ENCODE data around the gene RPS8. TPM values are rescaled to one million over a fixed set of nuclear protein-coding genes. Genes with fewer than 3 reads are reported as not detected.

Gene RPS8
- total RNA-seq, 4 donors from 2014 or later, result 2,628 to 4,866 (median 3,019) TPM

GRCh38 chr1:44805311-44806024, 30.1 kb downstream of the RPS8 start:
- no peak for TF ChIP-seq POLR2A (IDR thresholded peaks at IDR 0.05)
- TF ChIP-seq, protein P1, sequence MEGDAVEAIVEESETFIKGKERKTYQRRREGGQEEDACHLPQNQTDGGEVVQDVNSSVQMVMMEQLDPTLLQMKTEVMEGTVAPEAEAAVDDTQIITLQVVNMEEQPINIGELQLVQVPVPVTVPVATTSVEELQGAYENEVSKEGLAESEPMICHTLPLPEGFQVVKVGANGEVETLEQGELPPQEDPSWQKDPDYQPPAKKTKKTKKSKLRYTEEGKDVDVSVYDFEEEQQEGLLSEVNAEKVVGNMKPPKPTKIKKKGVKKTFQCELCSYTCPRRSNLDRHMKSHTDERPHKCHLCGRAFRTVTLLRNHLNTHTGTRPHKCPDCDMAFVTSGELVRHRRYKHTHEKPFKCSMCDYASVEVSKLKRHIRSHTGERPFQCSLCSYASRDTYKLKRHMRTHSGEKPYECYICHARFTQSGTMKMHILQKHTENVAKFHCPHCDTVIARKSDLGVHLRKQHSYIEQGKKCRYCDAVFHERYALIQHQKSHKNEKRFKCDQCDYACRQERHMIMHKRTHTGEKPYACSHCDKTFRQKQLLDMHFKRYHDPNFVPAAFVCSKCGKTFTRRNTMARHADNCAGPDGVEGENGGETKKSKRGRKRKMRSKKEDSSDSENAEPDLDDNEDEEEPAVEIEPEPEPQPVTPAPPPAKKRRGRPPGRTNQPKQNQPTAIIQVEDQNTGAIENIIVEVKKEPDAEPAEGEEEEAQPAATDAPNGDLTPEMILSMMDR (IDR thresholded peaks at IDR 0.05), result no peak
- peak in 1 of 2 donors; percentile 86 for DNase-seq (ENCODE audit: low spot score in 2 of 2)
- 90% methylated on average over 20 of the region's 20 CpGs for WGBS, 2 donors
- intact Hi-C loops (cut with DNase I; ENCODE audit: low total_unique reads), result no loop called here
- no peak overlapping the region for H3K4me3 ChIP-seq (ENCODE audit: low read depth, poor library complexity, severe bottlenecking)

DNA sequence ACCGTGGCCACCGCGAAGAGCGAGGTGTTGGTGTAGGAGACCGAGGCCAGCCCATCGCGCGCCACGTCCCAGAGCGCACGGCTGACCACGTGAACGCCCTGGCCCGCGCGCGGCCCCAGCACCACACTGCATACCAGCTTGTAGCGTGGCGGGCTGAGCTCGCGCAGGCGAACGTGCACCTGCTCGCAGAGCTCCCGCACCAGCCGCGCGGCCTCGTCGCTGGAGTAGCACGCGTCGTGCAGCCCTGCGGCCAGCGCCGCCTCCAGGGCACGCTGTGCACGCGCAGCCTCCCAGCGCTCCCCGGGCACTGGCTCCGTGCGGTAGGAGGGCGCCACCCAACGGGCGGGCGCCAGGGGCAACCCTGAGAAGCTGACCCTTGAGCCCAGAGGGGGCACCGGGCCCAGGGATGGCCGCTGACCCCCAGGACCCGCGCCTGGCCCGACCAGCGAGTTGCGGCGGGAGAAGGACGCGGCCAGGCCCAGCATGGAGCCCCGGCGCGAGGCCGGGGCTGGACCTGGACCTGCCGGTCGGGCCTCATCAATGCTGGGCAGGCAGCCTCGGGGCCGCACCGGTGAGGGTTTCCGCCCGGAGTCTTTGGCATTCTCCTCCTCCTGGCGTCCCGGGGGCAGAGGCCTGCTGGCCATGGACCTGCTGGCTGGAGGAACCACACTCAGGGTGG, 30.8 kb downstream of the RPS8 start:
- 89 to 91% methylated on average over 50 to 70 of the region's 70 CpGs for WGBS, 2 donors
- no peak overlapping the region for H3K4me3 ChIP-seq (ENCODE audit: low read depth, poor library complexity, severe bottlenecking)
- intact Hi-C loops (cut with DNase I; ENCODE audit: low total_unique reads), result no loop called here
- TF ChIP-seq, protein P1 (IDR thresholded peaks at IDR 0.05), result no peak
- TF ChIP-seq POLR2A (IDR thresholded peaks at IDR 0.05), result no peak
- DNase-seq (ENCODE audit: low spot score in 2 of 2), result peak in 1 of 2 donors; percentile 88

DNA sequence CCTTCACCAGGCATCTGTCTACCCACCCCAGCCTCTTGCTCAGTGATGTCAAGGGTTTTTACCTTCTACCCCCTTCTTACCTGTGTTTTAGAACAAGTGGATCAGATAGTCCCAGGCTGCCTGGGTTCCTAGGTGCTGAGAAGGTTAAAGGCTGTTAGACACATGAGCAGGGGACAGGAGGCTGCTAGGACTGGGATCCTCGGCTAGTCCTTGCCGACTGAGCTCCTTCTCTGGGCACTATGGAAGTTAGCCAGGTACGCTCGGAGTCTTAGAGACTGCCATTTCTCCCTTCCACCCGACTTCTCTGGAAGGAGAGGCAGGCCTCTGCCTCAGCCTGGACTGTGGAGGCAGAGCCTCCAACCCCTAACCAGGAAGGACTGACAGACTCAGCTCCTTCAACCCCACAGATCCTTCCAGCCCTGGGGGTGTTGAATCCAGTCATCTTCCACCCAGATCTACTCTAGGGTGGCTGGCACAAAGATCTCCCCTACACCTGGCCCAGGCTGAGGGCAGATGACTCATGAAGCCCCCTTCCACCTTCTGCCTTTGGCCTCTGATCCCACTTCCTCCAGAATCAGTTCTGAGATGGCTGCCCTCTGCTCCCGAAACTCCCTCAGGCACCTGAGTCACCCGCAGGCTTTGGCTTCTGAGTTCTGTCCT, 31.5 kb downstream of the RPS8 start, which contains the start of gene DYNLT4:
Gene DYNLT4, minus strand, starts transcription at position 648 of the 660 bp plus-strand sequence. CDS start 683 bp downstream, outside the sequence.
- 25 to 42% methylated on average over 6 to 7 of the region's 7 CpGs for whole genome bisulfite sequencing, 2 donors
- intact Hi-C loops (cut with DNase I; ENCODE audit: low total_unique reads), result no loop called here
- TF ChIP-seq POLR2A (IDR thresholded peaks at IDR 0.05), result no peak
- TF ChIP-seq, protein P1 (IDR thresholded peaks at IDR 0.05), result no peak
- no peak within 1 kb of the TSS for H3K4me3 ChIP-seq (ENCODE audit: low read depth, poor library complexity, severe bottlenecking)
- no peak for DNase-seq (ENCODE audit: low spot score in 2 of 2)

- H3K4me3 ChIP-seq (ENCODE audit: low read depth, poor library complexity, severe bottlenecking), result no peak overlapping the region
- DNase-seq (ENCODE audit: low spot score in 2 of 2), result peak; percentile 98 to 100
- WGBS, 2 donors, result 0 to 2% methylated on average over 13 to 14 of the region's 16 CpGs
- intact Hi-C loops (cut with DNase I; ENCODE audit: low total_unique reads), result no loop called here
- TF ChIP-seq POLR2A (IDR thresholded peaks at IDR 0.05), result no peak
- TF ChIP-seq, protein P1 (IDR thresholded peaks at IDR 0.05), result no peak
These were observed 32.2 kb downstream of the RPS8 start for GRCh38 chr1:44807364-44808062.

DNA sequence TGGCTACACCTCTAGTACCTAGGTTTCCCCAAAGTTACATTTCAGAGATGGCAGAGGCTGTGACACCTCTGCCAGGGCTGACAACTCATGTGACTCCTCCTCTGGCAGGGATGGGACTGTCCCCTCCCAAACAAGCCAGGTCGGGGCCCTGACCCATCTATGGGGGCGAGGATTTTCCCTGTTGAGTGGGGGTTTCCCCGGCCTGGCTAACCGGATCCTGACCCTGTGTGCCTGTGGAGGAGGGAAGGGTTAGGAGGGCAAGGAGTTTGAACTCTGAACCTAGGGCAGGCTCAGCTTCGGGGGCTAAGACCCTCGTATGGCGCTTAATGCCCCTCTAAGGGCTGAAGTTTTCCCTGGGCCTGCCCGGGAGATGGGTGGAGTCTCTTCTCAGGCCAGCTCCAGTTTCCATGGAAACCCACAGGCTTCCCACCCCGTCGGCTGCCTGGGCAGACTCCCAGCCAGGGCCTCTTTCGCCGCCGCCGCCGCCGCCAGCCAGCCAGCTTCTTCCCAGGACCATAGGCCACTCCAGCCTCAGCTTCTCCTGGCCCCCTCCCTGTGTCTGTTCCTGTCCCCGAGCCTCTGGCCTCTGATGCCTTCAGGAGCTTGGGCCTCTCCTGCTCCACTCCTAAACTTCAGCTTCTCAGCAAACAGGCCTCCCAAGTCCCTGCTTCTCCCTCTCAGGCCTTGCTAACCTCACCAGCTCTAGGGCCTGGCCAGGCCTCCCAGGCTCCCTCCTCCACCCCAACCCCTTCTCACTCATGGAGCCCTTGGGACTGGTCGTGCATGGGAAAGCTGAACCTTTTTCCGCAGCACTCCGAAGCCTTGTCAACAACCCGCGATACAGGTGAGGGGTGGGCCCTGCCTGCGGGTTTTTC, 33.0 kb downstream of the RPS8 start, which contains the start of gene BTBD19:
Gene BTBD19, plus strand, starts transcription at position 461 of the 875 bp plus-strand sequence. Its CDS starts 298 bp downstream, at position 759.
- H3K4me3 ChIP-seq (ENCODE audit: low read depth, poor library complexity, severe bottlenecking), result no peak within 1 kb of the TSS
- TF ChIP-seq POLR2A (IDR thresholded peaks at IDR 0.05), result no peak
- TF ChIP-seq, protein P1 (IDR thresholded peaks at IDR 0.05), result no peak
- 12 to 22% methylated on average over 14 to 23 of the region's 23 CpGs for WGBS, 2 donors
- DNase-seq (ENCODE audit: low spot score in 2 of 2), result peak; percentile 77 to 97
- intact Hi-C loops (cut with DNase I; ENCODE audit: low total_unique reads), result no loop called here
